ENCODE measurements around the gene OR10A6.

GRCh38 chr11:7910286-7910788 lies 20.7 kb downstream of the OR10A6 start:
- TF ChIP-seq, protein P1, sequence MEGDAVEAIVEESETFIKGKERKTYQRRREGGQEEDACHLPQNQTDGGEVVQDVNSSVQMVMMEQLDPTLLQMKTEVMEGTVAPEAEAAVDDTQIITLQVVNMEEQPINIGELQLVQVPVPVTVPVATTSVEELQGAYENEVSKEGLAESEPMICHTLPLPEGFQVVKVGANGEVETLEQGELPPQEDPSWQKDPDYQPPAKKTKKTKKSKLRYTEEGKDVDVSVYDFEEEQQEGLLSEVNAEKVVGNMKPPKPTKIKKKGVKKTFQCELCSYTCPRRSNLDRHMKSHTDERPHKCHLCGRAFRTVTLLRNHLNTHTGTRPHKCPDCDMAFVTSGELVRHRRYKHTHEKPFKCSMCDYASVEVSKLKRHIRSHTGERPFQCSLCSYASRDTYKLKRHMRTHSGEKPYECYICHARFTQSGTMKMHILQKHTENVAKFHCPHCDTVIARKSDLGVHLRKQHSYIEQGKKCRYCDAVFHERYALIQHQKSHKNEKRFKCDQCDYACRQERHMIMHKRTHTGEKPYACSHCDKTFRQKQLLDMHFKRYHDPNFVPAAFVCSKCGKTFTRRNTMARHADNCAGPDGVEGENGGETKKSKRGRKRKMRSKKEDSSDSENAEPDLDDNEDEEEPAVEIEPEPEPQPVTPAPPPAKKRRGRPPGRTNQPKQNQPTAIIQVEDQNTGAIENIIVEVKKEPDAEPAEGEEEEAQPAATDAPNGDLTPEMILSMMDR (IDR thresholded peaks at IDR 0.05; ENCODE audit: low read length), result no peak
- TF ChIP-seq EZH2 (optimal IDR thresholded peaks at IDR 0.05; ENCODE audit: low read depth, low read length) (no peak), EZH2phosphoT487 (IDR thresholded peaks at IDR 0.05; ENCODE audit: low read length) (no peak)

Measured in MM.1S (cell line).